HG02981 (cell line): ENCODE results near the gene PSORS1C2.

Source experiments
- ATAC-seq: cut with Tn5 transposase; IDR thresholded peaks from one replicate; pipeline ENCODE4 v1.9.1; 2021; ENCODE audit warnings: mild to moderate bottlenecking, moderate library complexity; ENCODE audit not compliant: unreplicated experiment

The PSORS1C2 gene

DNA sequence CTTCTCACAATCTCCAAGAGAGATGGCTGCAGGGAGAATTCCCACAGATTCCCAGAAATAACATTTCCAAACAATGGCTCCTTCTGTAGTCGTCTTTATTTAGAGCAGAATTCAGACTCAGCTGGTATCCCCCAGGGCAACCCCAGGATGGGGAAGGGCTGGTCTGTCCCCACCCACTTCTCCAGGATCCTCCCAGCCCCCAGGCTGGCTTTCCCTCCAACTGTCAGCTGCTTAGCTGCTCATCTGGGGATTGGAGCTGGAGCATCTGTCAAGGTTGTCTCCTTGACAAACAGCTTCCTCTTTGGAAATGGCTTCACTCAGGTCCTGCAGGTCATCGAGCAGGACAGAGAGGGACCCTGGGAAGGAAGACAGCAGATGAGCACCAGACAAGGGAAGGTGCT is 3.5 kb upstream of the PSORS1C2 start:
- no peak for ATAC-seq

DNA sequence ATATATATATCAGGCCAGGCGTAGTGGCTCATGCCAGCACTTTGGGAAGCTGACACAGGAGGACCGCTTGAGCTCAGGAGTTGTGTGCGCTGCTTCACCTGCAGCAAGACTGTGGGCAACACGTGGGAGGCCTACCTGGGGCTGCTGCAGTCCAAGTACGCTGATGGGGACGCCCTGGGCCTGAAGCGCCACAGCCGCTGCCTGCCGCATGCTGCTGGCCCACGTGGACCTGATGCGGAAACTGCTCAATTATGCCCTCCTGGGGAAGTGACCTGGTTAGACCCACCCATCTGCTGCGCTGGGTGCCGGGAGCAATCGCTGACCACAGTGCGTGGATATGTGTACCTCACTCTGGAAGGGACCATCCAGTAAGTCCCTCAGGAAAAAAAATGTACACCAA is 1.8 kb upstream of the PSORS1C2 start:
- ATAC-seq, result no peak

DNA sequence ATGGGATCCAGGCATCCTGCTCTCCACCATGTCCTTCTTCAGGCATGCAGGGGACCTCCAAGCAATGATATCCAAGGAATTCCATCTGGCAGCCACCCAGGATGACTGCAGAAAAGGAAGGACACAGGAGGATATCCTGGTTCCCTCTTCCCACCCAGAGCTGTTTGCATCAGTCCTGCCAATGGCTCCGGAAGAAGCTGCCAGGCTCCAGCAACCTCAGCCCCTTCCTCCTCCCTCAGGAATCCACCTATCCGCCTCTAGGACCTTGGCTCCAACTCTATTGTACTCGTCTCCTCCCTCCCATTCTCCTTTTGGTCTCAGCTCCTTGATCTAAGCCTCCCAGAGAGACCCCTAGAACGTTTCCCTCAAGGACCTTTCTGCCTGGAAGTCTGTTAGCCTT is 733 bp upstream of the PSORS1C2 start:
- ATAC-seq, result no peak

DNA sequence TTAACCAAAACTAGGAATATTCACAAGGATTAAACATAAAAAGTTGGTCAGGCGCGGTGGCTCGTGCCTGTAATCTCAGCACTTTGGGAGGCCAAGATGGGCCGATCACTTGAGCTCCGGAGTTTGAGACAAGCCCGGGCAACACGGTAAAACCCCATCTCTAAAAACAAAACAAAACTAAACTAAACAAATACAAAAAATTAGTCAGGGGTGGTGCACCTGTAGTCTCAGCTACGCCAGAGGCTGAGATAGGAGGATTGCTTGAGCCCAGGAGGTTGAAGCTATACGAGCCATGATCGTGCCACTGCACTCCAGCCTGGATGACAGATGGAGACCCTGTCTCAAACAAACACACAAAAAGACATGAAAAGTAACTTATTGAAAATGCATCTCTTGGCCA is 3.2 kb downstream of the PSORS1C2 start:
- ATAC-seq, result no peak

DNA sequence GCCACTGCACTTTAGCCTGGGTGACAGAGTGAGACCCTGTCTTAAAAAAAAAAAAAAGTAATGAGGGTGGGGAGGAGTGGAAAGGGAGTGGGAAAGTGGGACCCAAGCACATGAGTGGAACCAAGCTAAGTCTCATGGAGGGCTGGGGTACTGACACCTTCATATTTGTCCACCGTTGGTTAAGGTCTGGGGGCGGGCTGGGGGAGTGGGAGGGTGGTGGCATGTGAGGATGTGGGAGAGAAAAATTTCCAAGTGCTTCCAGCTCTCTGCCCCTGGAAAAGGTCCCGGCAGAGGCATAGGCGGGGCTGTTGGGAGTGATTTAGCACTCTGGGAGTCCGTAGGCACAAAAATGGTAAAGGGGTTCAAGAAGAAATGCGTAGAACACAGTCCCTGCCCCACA is 6.1 kb downstream of the PSORS1C2 start:
- ATAC-seq, result no peak

DNA sequence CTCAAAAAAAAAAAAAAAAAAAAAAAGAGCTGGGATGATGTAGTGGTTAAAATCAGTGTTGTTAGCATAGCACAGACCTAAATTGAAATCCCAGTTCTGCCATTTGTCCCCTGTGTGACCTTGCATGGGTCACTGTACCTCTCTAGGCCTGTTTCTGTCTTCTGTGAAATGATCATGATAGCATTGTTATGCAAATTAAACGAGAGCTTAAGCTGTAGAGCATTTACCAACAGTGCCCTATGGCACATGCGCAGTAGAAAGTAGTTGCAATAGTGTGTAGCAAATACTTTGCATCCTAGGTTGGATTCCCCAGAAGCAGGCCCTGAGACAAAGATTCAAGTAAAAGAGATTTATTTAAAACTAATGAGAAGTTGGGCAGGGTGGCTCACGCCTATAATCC is 7.3 kb downstream of the PSORS1C2 start:
- no peak for ATAC-seq

DNA sequence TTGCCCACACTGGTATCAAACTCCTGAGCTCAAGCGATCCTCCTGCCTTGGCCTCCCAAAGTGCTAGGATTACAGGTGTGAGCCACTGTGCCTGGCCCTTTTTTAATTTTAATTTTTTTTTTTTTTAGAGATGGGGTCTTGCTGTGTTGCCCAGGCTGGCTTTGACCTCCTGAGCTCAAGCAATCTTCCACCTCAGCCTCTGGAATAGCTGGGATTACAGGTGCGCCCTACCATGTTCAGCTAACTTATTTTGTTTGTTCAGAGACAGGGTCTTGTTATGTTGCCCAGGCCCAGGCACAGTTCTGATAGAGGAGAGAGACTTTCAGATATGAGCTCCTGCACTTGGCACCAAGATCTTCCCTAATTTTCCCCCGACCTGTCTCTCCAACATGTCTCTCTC is 8.1 kb downstream of the PSORS1C2 start:
- ATAC-seq, result no peak

DNA sequence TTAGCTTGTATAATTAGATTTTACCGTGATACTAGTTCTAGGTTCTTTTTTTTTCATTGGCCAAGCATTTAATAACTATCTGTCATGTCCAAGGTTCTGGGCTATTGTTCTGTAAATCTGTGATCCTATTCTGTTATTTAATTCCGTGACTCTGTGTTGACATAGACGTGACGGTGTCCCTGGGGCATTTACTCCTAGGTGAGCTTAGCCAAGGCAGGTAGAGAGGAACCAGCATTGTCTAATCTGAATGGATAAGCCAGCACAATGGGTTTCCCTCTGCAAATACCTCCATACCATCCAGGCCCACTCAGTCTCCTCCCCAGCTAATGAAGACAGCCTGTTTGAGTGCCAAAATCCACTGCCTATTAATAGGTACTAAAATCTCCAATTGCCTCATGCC is 9.7 kb downstream of the PSORS1C2 start:
- no peak for ATAC-seq

DNA sequence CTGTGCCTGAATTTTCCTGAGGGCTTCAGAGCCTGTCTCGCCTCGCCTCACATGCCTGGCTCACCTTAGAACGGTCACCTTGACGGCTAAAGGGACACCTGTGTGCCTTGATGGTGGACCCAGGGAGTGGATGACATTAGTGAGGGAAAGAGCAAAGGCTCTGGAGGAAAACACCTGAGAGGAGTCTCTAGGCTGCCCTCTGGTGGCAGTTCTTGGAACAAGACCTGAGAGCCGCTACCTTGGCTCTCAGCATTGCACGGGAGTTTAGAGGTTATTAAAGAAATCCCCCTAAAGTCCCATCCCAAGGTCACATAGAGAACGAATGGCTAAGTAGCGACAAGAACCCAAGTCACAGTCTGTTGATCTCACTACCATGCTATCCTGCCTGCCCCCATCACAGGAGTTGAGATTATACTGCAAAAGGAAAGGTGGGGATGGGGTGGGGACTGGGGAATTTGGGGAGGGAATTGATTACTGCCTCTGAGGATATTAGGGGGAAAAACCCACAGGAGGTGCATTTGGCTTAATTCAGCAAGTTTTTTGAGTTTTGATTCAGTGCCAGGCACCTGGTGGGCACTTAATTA is 10.7 kb downstream of the PSORS1C2 start:
- no peak for ATAC-seq

DNA sequence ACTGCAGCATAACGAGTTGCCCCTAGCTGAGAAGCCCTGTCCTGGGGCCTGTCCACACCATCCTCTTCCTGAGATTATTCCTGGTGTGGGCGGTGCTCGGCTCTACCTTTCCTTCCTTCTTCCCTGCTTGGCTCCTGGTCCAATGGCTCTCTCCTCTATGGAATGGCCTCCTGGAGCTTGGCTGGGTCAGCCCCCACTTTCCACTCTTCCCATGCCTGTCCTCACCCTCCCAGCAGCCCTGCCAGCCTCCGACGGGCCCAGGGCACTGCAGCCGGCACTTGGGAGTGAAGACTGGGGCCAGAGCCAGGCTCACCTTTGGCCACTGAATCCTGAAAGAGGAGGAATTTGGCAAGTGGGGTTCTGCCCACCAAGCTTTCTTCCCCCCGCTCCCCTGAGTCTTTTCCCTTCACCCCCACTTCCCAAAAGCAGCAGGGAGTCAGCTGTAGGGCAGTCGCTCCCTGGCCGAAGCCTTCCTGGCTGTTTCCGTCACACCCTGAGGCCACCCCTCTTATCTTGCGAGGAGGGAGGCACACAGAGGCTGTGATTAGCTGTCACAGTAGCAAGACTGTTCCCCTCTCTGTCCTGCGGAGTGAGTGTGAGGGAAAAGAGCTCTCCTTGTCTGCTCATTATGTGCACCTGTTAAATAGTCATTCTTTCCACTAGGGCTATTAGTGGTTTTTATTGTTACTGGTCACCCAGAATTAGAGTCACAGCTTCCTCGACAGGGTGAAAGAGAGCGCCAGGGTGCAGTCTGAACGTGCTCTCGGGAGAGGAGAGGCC is 12.3 kb downstream of the PSORS1C2 start:
- no peak for ATAC-seq

DNA sequence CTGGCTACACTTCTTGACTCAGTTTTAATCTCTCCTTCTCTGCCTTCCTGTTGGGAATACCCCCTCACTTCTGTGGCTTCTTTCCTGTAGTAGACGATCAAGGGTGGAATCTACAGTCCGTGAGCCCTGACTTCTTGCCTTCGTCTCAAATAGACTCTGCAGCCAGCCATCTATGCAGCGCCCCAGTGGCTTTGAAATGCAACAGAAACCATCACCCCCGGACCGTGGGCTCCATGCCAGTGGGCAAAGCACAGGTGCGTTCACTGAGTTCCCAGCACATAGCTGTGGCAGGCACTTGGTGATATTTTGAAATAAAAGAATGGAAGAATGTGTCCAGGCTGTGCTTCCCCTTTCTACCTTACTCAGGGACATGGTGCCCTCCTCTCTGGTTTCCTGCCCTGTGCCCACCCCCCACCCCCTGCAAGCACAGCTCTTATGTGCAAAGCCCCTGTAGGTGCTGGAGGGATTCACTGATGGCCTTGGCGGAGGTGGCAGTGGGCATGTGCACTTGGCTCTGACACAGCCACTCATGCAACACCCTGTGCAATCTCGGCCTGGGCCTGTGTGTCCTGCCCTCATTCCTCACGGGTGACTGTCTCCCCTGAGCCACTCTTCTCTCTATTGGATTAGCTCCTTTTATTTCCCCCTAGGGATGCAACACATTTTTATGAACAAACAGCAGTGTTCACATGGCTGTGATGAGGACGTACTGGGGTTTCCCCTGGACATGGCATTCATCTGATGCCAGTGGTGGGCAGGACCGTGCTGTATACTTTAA is 13.1 kb downstream of the PSORS1C2 start:
- ATAC-seq, result no peak

DNA sequence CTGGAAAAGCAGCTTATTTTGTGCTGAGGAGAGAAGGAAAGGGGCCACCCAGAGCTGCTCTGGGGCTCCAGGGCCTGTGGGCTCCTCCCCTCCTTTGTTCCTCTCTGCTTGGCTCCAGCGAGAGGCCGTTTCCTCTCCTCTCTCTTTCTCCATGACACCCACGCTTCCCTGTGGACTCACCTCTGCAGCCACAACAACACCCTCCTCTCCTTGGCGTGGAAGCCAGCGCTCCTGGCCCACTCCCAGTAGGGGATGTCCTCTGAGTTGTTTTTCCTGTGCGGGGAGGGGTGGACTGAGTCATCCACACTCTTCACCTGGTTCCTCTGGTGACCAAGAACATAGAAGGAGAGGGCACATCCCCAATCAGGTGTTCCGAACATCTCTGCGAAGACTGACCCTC is 13.7 kb downstream of the PSORS1C2 start:
- ATAC-seq, result no peak

DNA sequence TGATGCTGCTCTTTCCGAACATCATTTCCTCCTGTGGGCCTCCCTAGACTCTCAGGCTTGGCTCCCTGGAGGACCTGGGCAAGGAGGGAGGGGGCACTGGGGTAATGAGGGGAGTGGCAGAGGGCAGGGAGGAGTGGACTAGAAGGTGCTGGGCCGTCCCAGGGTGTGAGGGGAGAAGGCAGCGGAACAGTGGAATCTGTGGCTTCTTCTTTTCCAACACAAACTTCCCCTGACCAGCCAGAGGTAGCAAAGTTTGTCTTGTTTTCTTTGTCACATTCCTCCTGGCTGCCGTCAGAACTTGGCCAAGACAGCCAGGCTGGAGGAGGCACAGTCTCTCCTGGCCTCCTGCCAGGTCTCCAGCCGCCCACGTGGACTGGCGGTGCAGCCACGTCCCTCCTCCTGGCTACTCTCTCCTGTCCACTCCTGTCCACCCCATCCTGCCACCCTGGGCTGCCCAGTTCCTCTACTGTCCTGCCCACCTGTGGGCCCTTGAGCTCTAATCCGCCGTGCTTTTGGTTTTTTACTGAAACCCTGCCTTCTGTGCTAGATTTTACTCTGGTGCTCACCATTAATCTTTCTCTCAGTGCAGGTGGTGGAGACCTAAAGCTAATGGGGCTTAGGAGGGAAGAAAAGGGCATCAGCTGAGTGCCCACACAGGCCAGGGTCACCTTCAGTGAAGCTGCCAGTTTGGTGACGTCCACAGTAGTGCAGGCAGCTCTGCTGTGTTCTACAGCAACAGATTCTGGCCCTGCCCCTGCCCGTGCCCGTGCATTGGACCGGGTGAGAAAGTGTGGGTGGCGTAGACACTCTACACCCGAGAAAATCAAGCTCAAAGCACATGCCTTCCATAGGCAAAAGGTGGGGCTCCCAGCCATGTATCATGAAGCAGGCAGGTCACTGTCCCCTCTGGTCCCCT is 15.8 kb downstream of the PSORS1C2 start:
- ATAC-seq, result no peak

DNA sequence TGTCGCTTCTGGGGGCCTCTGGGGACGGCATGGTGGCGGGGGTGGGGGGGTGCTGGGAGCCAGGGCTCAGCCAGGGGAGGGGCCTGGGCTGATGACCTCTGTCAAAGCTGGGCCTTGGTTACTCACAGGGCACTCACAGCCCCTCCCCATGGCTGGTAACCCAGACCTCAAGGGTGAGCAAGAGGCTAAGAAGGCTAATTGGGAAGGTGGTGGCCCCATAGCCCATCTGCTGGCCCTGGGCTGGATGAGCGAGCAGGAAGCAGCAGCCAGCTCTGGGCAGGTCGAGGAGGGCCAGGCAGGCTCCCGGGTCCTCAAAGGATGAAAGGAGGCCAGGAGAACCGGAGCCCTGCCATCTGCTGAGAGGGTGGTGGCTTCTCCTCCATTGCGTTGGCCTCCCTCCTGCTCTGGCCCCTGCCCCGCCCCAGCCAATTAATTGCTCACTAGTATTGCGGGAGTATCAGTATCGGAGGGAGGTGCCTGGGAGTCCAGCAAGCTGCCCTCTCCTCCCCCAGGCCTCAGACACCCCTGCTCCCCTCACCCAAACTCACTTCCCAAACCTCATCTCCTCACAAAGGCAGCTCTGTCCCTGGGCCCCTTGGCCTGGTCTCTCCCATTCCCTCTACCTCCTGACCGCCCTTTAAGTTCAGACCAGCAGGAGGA is 17.6 kb downstream of the PSORS1C2 start:
- no peak for ATAC-seq

DNA sequence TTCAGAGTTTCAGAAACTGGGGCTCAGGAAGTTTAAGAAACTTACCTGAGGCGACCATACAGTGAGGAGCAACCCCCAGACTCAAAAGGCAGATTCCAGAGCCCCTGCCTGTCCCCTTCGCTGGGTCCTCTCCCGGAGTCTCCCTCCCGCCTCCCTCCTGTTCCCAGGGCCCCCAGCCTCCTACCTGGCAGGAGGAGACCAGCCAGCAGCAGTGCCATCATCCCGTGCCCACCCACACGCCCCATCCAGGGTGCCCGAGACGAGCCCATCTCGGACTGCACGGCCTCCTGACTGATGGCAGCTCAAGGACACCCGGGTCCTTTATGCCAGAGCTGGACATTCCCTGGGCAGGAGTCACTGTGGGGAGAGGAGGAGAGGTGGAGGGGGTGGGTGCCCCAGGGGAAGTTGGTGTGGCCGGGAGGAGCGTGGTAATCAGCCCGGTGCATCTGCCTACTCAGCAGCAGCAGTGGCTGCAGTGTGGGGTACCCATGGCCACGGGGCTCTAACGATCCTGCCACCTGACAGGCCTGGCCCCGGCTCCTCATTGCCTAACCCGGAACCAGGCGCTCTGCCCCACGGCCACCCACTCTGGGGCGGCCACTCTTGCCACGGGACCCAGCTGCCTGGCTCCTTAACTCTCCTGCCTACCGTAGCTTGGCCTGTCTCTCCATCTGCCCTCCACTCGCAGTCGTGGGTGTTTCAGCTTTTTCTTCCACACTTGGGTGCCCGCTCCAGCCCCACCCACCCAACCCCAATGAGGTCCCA is 18.5 kb downstream of the PSORS1C2 start, which contains the start of gene CDSN:
Gene CDSN, minus strand, starts transcription at position 296 of the 765 bp plus-strand sequence. Its CDS starts 27 bp downstream, at position 269.
- no peak for ATAC-seq

DNA sequence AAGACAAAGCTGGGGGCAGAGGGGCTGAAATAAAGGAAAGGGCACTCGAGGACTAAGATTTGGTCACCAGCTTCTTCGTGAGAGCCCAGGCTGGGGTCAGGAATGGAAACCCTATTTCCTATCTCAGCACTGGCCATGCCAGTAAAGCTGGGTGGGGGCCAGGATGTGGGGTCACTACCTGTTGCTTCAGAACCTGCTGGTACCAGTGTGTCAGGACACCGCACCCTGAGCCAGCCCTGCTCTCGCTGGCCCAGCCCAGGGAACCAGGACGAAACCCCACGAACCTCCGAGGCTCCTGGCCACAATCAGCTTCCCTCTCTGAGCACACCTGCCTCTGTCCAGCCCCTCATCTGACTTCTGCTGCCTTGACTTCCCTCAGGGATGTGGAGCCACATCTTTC is 20.7 kb downstream of the PSORS1C2 start:
- ATAC-seq, result no peak

DNA sequence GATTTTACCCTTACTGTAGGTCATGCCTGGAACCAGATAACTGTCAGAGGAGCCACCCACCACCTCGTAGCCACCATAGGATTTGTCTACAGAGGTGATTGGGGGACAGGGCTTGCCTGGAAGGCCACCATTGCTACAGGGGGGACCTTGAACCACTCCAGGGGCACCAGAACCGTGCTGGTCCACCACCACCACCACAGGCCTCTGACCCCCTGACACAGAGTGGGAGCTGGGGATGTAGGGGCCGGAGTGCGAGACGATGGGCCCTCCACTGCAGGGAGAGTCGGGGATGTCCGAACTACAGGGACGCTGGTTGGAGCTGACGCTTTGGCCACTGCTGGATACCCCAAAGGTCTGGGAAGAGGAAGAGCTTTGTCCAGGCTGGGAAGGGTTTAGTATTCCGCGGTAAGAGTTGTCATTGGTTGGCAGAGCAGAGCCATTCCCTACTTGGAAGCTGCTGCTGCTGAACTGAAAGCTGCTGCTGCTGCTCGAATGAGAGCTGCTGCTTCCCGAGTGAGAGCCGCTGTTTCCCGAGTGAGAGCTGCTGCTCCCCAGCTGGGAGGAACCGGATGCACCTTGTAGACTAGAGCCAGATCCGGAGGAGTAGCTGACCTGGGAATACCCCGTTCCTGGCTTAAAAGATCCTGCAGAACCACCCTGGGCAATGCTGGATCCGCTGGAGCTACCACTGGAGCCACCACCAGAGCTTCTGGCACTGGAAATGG is 22.0 kb downstream of the PSORS1C2 start:
- ATAC-seq, result no peak

DNA sequence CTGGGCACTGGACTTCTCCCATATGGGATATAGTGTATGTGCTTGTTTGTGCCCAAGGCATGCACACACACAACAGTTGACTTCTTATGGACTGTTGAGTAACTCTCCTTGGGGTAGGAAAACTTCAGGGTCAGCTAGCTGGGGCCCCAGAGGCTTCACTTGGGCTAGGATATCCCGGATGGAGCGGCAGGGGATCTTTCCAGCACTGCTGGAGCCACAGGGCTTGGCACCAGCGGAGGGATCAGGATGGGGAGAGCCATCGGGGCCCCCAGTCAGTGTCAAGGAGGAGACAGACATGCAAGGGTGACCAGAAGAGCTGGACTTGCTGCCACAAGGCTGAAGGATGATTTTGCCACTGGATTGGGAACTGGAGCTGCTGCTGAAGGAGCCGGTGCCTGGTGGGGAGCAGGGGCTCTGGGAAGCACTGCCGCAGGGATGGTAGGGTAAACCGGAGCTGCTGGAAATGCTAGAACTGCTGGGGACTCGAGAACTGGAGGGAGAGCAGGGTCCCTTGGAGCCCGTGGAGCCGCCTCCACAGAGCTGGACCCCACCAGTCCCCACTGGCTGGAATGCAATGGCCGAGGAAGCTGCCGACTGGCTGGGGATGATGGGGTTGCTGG is 22.8 kb downstream of the PSORS1C2 start:
- ATAC-seq, result no peak
